Measurements from ENCODE around the gene KCTD10.

Gene KCTD10

GRCh38 chr12:109473006-109473405 is 4.1 kb downstream of the KCTD10 start:
- no peak for DNase-seq

GRCh38 chr12:109469517-109469916 is 7.6 kb downstream of the KCTD10 start:
- no peak for DNase-seq

GRCh38 chr12:109467978-109468676 is 9.0 kb downstream of the KCTD10 start:
- DNase-seq, result no peak

GRCh38 chr12:109466821-109467220 is 10.3 kb downstream of the KCTD10 start:
- no peak for DNase-seq

- DNase-seq, result no peak
Measured at GRCh38 chr12:109466305-109466704, 10.8 kb downstream of the KCTD10 start.

GRCh38 chr12:109464642-109465351 is 12.3 kb downstream of the KCTD10 start:
- DNase-seq, result no peak

GRCh38 chr12:109463756-109464155 is 13.3 kb downstream of the KCTD10 start:
- DNase-seq, result no peak

GRCh38 chr12:109462868-109463692 is 14.0 kb downstream of the KCTD10 start:
- DNase-seq, result peak; percentile 74

- peak; percentile 12 for DNase-seq
Measured at GRCh38 chr12:109461846-109462756, 15.0 kb downstream of the KCTD10 start.

GRCh38 chr12:109461049-109461845 is 15.9 kb downstream of the KCTD10 start:
- no peak for DNase-seq

GRCh38 chr12:109460538-109460937 is 16.6 kb downstream of the KCTD10 start:
- DNase-seq, result no peak

- DNase-seq, result no peak
Measured at GRCh38 chr12:109459247-109459646, 17.9 kb downstream of the KCTD10 start.

GRCh38 chr12:109458771-109459208 is 18.3 kb downstream of the KCTD10 start:
- no peak for DNase-seq

- DNase-seq, result no peak
Measured at GRCh38 chr12:109458086-109458485, 19.0 kb downstream of the KCTD10 start.

GRCh38 chr12:109455706-109456105 is 21.4 kb downstream of the KCTD10 start:
- no peak for DNase-seq

- DNase-seq, result no peak
Measured at GRCh38 chr12:109452489-109452888, 24.6 kb downstream of the KCTD10 start.

GRCh38 chr12:109451400-109451799 is 25.7 kb downstream of the KCTD10 start:
- no peak for DNase-seq

GRCh38 chr12:109450980-109451379 is 26.1 kb downstream of the KCTD10 start:
- no peak for DNase-seq

- DNase-seq, result no peak
Measured at GRCh38 chr12:109449845-109450532, 27.1 kb downstream of the KCTD10 start.

GRCh38 chr12:109448707-109449390 is 28.3 kb downstream of the KCTD10 start:
- no peak for DNase-seq

All from DMS79 (cell line).